ENCODE results near the gene THRB. TPM values are rescaled to one million over a fixed set of nuclear protein-coding genes. Genes with fewer than 3 reads are reported as not detected.

The THRB gene
- total and polyA plus RNA-seq, 9 of the 15 experiments (the other 6 are each of a cell fraction or from before 2014, with no cell fraction given) = 1.7 to 14.9 (median 6.9) TPM

- TF ChIP-seq TSHZ1 (CRISPR knock-in tag; IDR thresholded peaks at IDR 0.05) (no peak), CSDE1 (IDR thresholded peaks at IDR 0.05) (no peak), STAT5A (IDR thresholded peaks at IDR 0.05; ENCODE audit: borderline replicate concordance, low read length) (no peak), MAFK (IDR thresholded peaks at IDR 0.05; ENCODE audit: low read length) (no peak), MLLT1 (IDR thresholded peaks at IDR 0.05) (0 out of 4 replicates have a peak, but pooled peaks of 1 of the 2 experiments have one; percentile 11), ZNF589 (CRISPR knock-in tag; IDR thresholded peaks at IDR 0.05; ENCODE audit: low read depth) (peak; percentile 77; the same call in 1 of the 2 replicates), TAF1 (IDR thresholded peaks at IDR 0.05; ENCODE audit: control insufficient read depth, extremely low read depth, insufficient read depth, low read length, severe bottlenecking) (peak; percentile 55), GMEB1 (CRISPR knock-in tag; IDR thresholded peaks at IDR 0.05) (no peak), ZNF583 (CRISPR knock-in tag; IDR thresholded peaks at IDR 0.05) (no peak), PKNOX1 (IDR thresholded peaks at IDR 0.05) (no peak), XRCC5 (IDR thresholded peaks at IDR 0.05; ENCODE audit: low read depth, low read length) (no peak), UBTF (IDR thresholded peaks at IDR 0.05; ENCODE audit: borderline replicate concordance in 1 of 2, low read depth in 2 of 2, low read length in 2 of 2) (peak in 1 of 2 experiments; percentile 66; a peak in 1 of 4 replicates), ZNF316 (IDR thresholded peaks at IDR 0.05) (no peak), ZNF668 (CRISPR knock-in tag; IDR thresholded peaks at IDR 0.05) (peak; percentile 75), ZNF239 (CRISPR knock-in tag; IDR thresholded peaks at IDR 0.05) (no peak), ETV1 (tag; conservative IDR thresholded peaks at IDR 0.05; ENCODE audit: low read depth) (0 out of 2 replicates have a peak, but pooled peaks have one; percentile 14)
Measured at GRCh38 chr3:24496529-24497482, 2.2 kb upstream of the THRB start (continued).

Measured in K562 (cell line).